NCI-H2171 (cell line): ENCODE measurements around the gene TFB2M.

Experiments
- DNase-seq: peaks from one replicate; lab custom pipeline; 2025; lab: John Stamatoyannopoulos, UW

The TFB2M gene

GRCh38 chr1:246513041-246513440 is 53.0 kb downstream of the TFB2M start:
- DNase-seq: no peak

- no peak for DNase-seq
These were observed 53.4 kb downstream of the TFB2M start for GRCh38 chr1:246512635-246513034.

- DNase-seq: no peak
These were observed 53.8 kb downstream of the TFB2M start for GRCh38 chr1:246512230-246512629.

- DNase-seq: no peak
These were observed 54.9 kb downstream of the TFB2M start for GRCh38 chr1:246511203-246511602.

GRCh38 chr1:246510147-246511030 is 55.7 kb downstream of the TFB2M start:
- no peak for DNase-seq

GRCh38 chr1:246508897-246509688 is 57.0 kb downstream of the TFB2M start:
- DNase-seq: no peak

GRCh38 chr1:246506674-246507481 is 59.2 kb downstream of the TFB2M start, which contains the start of gene SMYD3:
Gene SMYD3, minus strand, starts transcription at chr1:246507279.
- DNase-seq: peak; percentile 80

GRCh38 chr1:246506367-246506673 is 59.7 kb downstream of the TFB2M start:
- DNase-seq: no peak

GRCh38 chr1:246503341-246503740 is 62.7 kb downstream of the TFB2M start:
- DNase-seq: no peak

GRCh38 chr1:246497331-246497915 is 68.6 kb downstream of the TFB2M start:
- peak; percentile 78 for DNase-seq

- DNase-seq: peak; percentile 49
These were observed 73.3 kb downstream of the TFB2M start for GRCh38 chr1:246492611-246493245.

- DNase-seq: no peak
These were observed 74.5 kb downstream of the TFB2M start for GRCh38 chr1:246491551-246492053.
